GM12892 (cell line): ENCODE measurements around the gene FOXA1.
"Not testable (repeated sequence)": the region's sequence is repeated elsewhere in the genome, so short reads cannot be mapped to it uniquely, and the experiment has no call there.

ENCODE experiments used
- DNase-seq: peaks from one replicate; pipeline ENCODE4 v3.0.0; 2011; ENCODE audit not compliant: insufficient read length
- FAIRE-seq: peaks from 2 replicates; lab custom pipeline; 2011; peaks lifted over from hg19 to GRCh38; lab: Jason Lieb, UNC
- POLR2A ChIP-seq: IDR thresholded peaks from 2 replicates; pipeline ENCODE4 v1.6.1; 2011; ENCODE audit warnings: low read depth, low read length, control low read depth
- POLR2AphosphoS5 ChIP-seq: IDR thresholded peaks from 2 replicates; pipeline ENCODE4 v1.6.1; 2011; ENCODE audit warnings: low read depth, low read length, control low read depth
- TAF1 ChIP-seq: IDR thresholded peaks from 2 replicates; pipeline ENCODE4 v1.6.1; 2011; ENCODE audit warnings: low read depth, mild to moderate bottlenecking, control low read depth, low read length, borderline replicate concordance

FOXA1 gene

DNA sequence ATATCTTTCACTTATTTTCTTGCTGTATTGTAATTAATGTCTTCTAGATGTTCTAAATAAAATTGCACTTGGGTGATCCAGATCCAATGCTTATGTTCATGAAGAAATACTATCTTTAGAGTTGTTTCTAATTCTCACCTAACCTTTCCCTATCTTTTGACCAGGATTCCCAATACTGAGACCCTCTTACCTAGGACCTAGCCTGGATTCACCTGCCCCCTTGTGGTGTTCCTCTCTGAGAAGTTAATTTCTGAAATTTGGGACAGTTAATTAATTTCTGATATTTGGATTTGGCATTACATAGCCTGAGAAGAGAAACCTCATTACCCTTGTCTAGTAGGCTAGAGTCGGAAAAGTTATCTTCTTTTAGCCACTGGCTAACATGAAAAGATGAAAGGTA, 29.5 kb downstream of the FOXA1 start:
- no peak for FAIRE-seq

DNA sequence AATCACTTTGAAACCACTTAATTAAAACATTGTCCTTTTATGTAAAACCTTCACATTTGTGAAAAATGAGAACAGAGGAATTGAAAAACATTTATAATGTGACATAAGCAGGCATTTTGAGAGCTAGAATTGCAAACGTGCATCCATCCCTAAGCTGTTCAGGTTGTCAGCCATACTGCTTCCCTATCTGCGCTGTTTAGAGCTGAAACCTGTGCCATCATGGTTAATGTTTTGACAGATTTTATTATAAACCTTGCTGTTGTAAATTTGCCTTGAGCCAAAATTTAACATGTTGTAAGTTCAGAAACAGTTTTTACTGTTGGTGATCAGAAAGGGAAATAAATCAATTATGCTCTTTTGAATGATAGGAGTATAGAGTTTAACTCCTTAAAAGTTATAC, 31.9 kb downstream of the FOXA1 start:
- DNase-seq (no peak), FAIRE-seq (no peak)
- no peak for TF ChIP-seq TAF1
- TF ChIP-seq POLR2A, result no peak
- TF ChIP-seq POLR2AphosphoS5, result no peak

More for the DNA sequence above, 29.5 kb downstream of the FOXA1 start:
- no peak for DNase-seq
- no peak for TF ChIP-seq POLR2A
- TF ChIP-seq TAF1, result no peak
- TF ChIP-seq POLR2AphosphoS5, result no peak

DNA sequence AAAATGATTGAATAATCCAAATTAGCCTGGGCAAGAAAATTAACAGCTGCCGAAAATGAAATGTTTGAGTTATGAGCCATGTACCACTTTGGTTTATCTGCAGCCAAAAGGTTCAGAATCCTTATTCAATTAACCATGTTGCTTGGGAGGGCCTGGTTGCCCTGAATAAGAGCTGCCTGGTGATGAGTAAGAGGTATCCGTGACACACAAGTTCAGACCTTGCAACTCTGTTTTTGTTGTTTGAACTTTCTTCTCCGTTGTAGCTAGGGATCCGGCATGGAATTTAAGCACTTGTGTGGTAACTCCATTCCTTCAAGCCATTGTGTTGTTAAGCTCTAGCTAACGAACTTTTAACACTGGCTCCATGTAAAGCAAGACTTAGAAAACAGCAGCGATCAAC, 35.7 kb downstream of the FOXA1 start:
- DNase-seq, result no peak
- FAIRE-seq, result no peak

DNA sequence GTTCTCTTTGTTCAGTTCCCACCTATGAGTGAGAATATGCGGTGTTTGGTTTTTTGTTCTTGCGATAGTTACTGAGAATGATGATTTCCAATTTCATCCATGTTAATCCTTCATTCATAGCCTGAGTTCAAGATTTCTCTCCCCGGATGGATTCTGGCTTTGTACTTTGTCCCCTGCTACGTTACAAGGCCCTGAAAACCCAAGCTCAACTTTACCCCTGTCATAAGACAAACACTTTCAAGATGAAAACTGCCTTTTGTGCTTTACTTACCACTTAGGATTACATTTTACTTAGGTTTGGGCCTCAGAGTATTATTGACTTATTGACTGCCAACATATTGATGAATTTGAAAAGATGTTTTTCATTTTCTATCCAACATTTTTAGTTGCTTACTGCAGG, 36.3 kb downstream of the FOXA1 start:
- FAIRE-seq (no peak), DNase-seq (no peak)
- TF ChIP-seq TAF1, result no peak
- TF ChIP-seq POLR2A, result no peak
- TF ChIP-seq POLR2AphosphoS5, result no peak

More for the DNA sequence above, 35.7 kb downstream of the FOXA1 start:
- TF ChIP-seq POLR2AphosphoS5, result no peak
- TF ChIP-seq TAF1, result no peak
- TF ChIP-seq POLR2A, result no peak

DNA sequence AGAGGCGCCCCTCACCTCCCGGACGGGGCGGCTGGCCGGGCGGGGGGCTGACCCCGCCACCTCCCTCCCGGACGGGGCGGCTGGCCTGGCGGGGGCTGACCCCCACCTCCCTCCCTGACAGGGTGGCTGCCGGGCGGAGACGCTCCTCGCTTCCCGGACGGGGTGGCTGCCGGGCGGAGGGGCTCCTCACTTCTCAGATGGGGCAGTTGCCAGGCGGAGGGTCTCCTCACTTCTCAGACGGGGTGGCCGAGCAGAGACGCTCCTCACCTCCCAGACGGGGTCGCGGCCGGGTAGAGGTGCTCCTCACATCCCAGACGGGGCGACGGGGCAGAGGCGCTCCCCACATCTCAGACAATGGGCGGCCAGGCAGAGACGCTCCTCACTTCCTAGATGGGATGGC, 39.5 kb downstream of the FOXA1 start:
- not testable (repeated sequence) for DNase-seq, FAIRE-seq

DNA sequence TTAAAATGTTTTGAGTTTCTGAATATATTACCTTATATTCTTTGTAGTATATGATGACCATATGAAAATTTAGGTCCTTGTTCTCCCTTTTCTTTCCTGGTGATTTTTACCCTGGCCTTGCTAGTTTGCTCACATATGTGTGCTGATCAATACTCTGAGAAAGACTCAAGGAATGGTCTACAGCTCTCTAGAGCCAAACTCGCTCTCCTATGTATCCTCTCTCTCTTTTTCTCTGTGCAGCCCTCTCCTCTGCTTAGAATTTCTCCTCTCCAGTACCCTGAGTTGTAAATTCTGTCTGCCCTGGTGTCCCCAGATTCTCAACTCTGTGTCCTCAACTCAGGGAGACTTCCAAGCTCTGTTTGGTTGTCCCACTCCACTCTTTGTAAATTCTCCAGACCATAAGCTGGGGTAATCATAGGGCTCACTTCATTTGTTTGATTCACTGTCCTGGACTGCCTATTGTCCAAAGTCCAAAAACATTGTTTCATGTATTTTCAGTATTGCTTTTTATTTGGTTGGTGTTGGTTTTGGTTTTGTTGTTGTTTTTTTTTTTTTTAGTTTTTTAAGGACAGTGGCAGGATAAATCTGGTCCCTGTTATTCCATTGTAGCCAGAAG, 41.0 kb downstream of the FOXA1 start:
- no peak for FAIRE-seq
- TF ChIP-seq POLR2AphosphoS5, result no peak
- no peak for TF ChIP-seq TAF1
- TF ChIP-seq POLR2A, result no peak
- no peak for DNase-seq

DNA sequence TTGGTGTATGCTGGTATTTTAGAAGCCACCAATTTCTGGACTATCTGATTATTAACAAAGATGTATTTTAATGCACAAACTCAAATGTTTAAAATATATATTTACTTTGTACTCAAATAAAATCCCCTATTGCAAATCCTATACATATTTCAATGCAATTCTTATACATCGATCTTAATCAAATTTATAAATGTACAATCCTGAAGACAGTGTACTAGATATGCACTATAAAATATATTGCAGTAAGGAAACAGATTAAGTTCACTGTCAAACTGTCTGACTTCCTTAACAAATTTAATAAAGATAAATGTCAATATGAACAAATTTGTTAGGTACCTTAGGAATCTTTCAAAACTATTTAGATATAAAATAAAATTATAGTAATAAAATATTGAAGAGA, 43.9 kb downstream of the FOXA1 start:
- TF ChIP-seq TAF1 (no peak), POLR2A (no peak), POLR2AphosphoS5 (no peak)
- FAIRE-seq, result no peak
- no peak for DNase-seq

DNA sequence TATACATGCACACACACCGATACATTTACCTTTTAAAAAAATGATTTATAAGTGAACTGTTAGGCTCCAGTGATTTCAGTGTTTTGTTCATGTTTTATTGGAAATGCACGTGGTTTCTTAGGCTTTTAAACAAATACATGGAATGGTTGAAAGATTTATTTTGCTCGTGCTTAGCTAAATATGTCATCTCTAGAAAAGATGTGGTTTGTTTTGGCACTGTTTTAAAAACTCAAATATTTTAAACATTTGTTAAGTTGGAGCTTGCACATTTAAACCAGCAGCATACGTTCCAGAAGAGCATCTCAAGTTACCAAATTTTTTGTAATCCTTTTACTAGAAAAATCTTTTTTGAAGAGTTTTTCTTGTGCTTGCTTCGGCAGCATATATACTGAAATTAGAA, 44.5 kb downstream of the FOXA1 start:
- no peak for FAIRE-seq
- TF ChIP-seq TAF1 (no peak), POLR2A (no peak), POLR2AphosphoS5 (no peak)
- no peak for DNase-seq

DNA sequence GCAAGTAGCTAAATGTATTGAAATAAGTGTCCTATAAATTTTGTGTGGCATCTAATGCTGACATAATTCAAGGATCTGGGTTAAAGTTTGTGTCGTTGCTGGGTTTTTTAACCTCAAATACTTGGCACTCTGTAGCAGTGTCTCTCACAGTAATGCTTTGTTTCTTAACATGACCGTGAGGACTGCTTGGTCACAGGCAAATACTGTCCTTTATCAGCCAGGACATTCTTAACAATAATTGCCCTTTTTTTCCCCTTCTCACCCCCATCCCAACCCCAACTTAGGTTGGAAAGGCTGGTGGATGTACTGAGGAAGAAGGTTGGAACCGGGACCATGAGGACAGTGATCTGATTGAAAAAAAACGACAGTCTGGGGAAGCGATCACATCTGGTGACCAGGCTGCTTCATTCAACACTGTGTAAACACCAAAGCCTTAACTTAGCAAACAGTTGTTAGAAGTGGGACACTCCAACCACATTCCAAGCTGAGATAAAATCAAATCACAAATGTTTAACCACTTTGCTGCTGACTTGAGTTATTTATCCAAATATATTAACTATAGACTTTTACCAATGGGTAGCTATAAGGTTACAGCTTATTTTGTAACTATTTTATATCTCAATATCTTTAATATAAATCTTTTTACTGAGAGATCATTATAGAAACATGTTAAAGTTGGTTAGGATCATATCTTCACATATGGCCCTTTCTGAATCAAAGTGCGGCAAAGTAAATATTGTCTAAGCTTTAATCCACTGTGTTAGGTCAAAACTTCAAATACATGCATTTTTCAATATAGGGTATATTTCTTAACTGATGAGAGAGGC, 48.2 kb downstream of the FOXA1 start:
- FAIRE-seq, result no peak
- DNase-seq, result no peak
- TF ChIP-seq POLR2A (no peak), POLR2AphosphoS5 (no peak), TAF1 (no peak)

DNA sequence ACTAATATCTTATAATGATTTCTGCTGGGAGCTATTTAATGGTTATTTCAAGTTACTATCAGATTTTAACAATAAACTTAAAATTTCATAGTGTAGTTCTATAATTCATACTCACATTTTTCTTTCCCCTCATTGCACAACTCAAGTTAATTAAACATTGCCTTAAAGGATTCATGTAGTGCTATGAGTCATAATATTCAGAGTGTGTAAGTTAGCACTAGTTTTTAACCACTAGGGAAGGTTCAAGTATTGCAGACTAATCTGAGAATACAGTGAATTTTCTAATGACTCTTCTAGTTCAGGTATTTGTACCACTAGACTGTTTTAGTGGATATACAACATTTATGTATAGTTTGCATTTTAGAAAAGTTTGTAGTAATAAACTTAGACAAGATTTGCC, 49.9 kb downstream of the FOXA1 start:
- FAIRE-seq (no peak), DNase-seq (no peak)
- TF ChIP-seq POLR2A (no peak), POLR2AphosphoS5 (no peak), TAF1 (no peak)

DNA sequence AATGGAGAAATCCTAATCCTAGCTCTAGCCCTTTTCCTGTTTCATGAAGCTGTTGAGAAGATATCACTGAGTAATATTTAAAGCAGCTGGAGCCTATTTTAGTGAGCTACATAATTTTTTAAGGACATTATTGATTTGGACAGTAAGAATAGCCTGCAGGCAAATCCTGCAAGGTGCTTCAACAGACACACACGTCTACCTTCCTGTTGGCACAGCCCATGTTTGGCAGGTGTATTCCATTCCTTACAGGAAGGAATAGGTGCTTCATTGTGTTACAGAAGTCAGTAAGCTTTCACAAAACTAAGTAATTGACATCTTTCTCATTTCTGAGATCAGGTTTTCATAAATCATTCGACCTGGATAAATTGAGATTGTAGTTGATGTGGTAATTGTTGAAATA, 50.6 kb downstream of the FOXA1 start:
- TF ChIP-seq TAF1 (no peak), POLR2AphosphoS5 (no peak), POLR2A (no peak)
- no peak for FAIRE-seq
- no peak for DNase-seq

DNA sequence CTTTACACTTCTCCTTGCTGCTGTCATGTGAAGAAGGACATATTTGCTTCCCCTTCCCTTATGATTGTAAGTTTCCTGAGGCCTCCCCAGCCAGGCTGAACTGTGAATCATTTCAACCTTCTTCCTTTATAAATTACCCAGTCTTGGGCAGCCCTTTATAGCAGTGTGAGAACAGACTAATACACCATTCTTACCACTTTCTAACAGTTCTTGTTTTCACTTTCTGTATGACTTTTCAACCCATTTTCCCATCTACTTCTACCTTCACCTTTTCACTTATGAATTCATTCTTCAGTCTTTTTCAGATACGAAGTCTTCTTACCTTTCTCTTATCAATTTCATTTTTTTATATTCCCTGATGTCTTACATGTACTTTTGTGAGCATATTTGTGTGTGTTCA, 55.1 kb downstream of the FOXA1 start:
- DNase-seq (no peak), FAIRE-seq (no peak)
- no peak for TF ChIP-seq TAF1
- no peak for TF ChIP-seq POLR2AphosphoS5
- no peak for TF ChIP-seq POLR2A
